Cardiac fibroblast (primary cell): Measurements from ENCODE around the gene TPSG1.
"Not testable (repeated sequence)": the region's sequence is repeated elsewhere in the genome, so short reads cannot be mapped to it uniquely, and the experiment has no call there.

Source experiments
- DNase-seq, 2 donors: peaks; one replicate each; pipeline versions ENCODE4 v3.0.0 to v3.0.0-alpha.2; 2010; ENCODE audit warnings: low read depth in 2 of 2
- H3K4me3 ChIP-seq, 2 donors: replicated peaks in 1 of 2; 1 replicate in 1 of 2; 2 replicates in 1 of 2; pipeline ENCODE4 v1.5.1; 2011; ENCODE audit warnings: low read depth in 2 of 2, low read length in 2 of 2, mild to moderate bottlenecking in 2 of 2, moderate library complexity in 1 of 2
- CTCF ChIP-seq: IDR thresholded peaks from one replicate; pipeline ENCODE4 v1.5.1; 2011; ENCODE audit warnings: low read depth, mild to moderate bottlenecking, low read length, inconsistent platforms

Gene TPSG1

GRCh38 chr16:1225051-1225451 is at the start of gene TPSG1:
TPSG1 (minus strand) TSS chr16:1225268; CDS start chr16:1225252, 16 bp downstream.
- DNase-seq: no peak
- no peak for TF ChIP-seq CTCF
- no peak within 1 kb of the TSS for H3K4me3 ChIP-seq

DNA sequence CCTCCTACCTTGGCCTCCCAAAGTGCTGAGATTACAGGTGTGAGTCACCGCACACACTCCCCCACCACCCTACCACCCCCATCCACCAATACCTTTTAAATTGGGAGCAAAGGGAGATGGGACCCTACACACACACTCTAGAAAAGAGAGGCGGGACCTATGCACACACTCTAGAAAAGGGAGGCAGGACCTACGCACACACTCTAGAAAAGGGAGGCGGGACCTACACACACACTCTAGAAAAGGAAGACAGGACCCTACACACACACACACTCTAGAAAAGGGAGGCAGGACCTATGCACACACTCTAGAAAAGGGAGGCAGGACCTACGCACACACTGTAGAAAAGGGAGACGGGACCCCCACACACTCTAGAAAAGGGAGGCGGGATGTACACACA is 49.7 kb upstream of the TPSG1 start:
- DNase-seq: no peak
- no peak for TF ChIP-seq CTCF
- no peak overlapping the region for H3K4me3 ChIP-seq

DNA sequence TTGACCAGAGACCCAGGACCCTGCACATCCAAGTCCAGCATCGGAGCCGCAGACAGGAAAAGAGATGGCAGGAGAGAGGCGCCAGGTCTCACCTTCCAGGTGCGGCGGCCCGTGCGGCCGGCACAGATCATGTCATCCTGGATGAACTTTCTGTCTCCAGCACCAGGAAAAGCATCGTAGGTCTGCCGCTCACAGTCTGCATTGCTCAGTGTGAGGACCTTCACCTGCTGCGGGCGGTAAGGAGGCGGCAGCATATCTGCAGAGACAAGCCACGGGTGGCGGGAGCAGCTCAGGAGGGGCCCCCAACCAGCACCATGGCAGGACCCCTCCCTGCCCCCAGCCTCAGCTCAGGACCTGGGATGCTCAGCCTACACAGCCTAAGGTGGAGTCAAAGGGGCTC is 48.7 kb upstream of the TPSG1 start:
- TF ChIP-seq CTCF: no peak
- H3K4me3 ChIP-seq: no peak overlapping the region
- DNase-seq: no peak

DNA sequence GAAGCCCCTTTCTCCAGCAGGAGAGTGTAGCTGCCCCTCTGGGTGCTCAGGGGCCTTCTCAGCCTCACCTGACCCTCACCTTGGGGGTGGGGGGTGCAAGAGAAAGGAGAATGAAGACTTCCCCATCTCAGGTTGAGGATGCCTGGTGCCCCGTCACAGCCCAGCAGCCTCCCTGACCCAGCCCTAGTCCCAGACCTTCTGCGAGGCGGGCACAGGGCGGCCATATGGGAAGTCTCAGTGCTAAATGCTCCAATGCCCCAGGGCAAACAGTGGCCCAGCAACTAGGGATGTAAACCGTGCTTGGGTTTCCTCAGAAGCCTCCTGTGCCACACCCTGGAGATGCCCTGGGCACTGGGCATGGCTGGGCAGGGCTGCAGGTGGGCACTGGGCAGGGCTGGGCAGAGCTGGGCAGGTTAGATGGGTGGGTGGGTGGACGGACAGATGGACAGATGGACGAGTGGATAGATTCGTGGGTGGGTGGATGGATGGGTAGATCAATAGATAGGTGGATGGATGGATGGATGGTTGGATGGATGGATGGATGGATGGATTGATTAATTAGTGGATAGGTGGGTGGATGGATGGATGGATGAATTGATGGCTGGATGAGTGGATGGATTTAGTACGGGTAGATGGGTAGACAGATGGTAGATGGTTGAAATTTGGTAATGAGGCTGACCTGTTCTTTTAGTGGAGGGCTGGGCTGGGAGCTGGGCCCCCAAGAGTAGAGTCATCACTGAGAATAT is 47.6 kb upstream of the TPSG1 start:
- TF ChIP-seq CTCF: no peak
- DNase-seq: no peak
- H3K4me3 ChIP-seq: no peak overlapping the region

- not testable (repeated sequence) for H3K4me3 ChIP-seq
- peak in 1 of 2 donors; percentile 41 for DNase-seq
Observed at GRCh38 chr16:1271724-1272413, 46.8 kb upstream of the TPSG1 start.

GRCh38 chr16:1271380-1271723 is 46.3 kb upstream of the TPSG1 start:
- H3K4me3 ChIP-seq: no peak overlapping the region
- no peak for DNase-seq
- no peak for TF ChIP-seq CTCF

- not testable (repeated sequence) for H3K4me3 ChIP-seq, DNase-seq
Observed at GRCh38 chr16:1269418-1269817, 44.4 kb upstream of the TPSG1 start.

DNA sequence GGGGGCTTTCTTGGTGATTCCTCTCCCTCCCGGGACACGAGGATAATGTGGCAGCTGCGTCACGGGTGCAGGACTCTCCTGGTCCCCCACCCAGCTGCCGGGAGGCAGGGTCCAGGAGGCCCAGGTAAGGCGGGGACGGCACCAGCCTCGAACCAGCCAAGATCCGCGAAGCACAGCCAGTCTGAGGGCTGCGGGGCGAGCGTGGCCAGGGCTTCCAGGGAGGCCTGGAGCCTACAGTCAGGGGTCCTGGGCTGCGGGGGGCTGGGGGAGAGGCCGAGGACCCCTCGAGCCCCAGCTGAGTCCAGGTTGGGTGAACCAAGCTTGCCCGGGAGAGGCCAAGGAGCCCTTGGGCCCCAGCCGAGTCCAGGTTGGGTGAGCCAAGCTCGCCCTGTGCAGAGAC is 40.8 kb upstream of the TPSG1 start:
- H3K4me3 ChIP-seq: no peak overlapping the region
- no peak for TF ChIP-seq CTCF
- no peak for DNase-seq
